GM06990 (cell line): Measurements from ENCODE around the gene DBF4B.
"Not testable (repeated sequence)": the region's sequence is repeated elsewhere in the genome, so short reads cannot be mapped to it uniquely, and the experiment has no call there.

Source experiments
- DNase-seq: peaks from one replicate; pipeline ENCODE4 v3.0.0-alpha.2; 2011; ENCODE audit not compliant: insufficient read length; ENCODE audit errors: extremely low read depth
- H3K27me3 ChIP-seq: replicated peaks from 2 replicates; pipeline ENCODE4 v1.6.0; 2011; ENCODE audit warnings: low read length; ENCODE audit not compliant: control insufficient read depth, insufficient read depth
- H3K36me3 ChIP-seq: 2 replicates; pipeline ENCODE4 v1.5.1; 2011; ENCODE audit warnings: low read length; ENCODE audit not compliant: control insufficient read depth, insufficient read depth
- H3K4me3 ChIP-seq: replicated peaks from 2 replicates; pipeline ENCODE4 v1.5.1; 2011; ENCODE audit warnings: low read depth, mild to moderate bottlenecking, control low read depth, low read length
- CTCF ChIP-seq: IDR thresholded peaks from 2 replicates; pipeline ENCODE4 v1.5.1; 2011; ENCODE audit warnings: low read length, control low read depth, mild to moderate bottlenecking, inconsistent platforms; ENCODE audit not compliant: insufficient read depth, poor library complexity, severe bottlenecking

The DBF4B gene

DNA sequence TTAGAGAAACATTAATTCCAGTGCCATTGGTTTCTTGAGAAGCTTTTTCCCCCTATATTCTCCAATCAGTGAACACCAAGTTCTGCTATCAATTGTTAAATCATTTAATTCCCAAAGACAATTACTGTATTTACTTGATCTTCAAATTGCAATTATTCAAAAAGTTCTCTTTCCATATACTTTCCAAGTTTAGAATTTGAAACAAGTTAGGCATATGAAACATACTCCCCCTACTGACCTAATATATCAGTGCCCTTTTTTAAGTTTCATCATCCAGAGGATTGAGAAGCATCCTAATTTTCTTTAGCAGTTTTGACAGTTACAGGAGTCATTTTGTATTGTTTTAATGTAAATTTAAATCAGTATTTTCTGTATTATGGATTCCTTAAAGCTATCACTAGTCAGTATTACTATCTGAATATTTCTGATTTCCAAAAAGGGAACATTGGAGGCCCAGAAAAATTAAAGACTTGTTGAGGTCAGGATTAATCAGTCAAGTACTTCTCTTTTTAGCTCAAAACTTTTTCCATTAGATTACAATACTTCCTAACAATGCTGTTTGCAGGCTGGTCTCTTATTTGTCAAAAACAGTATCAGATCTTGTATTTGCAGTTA is 35.9 kb upstream of the DBF4B start:
- H3K27me3 ChIP-seq = no peaks in the 10 kb centered on the region
- TF ChIP-seq CTCF = peak; percentile 48
- DNase-seq = no peak
- H3K4me3 ChIP-seq = no peak overlapping the region
- no peaks in the 10 kb centered on the region for H3K36me3 ChIP-seq

GRCh38 chr17:44673893-44674292 is 34.6 kb upstream of the DBF4B start:
- DNase-seq = no peak
- Histone ChIP-seq H3K4me3 (no peak overlapping the region), H3K36me3 (peaks cover 2% of the 10 kb centered on the region), H3K27me3 (no peaks in the 10 kb centered on the region)
- TF ChIP-seq CTCF = no peak

DNA sequence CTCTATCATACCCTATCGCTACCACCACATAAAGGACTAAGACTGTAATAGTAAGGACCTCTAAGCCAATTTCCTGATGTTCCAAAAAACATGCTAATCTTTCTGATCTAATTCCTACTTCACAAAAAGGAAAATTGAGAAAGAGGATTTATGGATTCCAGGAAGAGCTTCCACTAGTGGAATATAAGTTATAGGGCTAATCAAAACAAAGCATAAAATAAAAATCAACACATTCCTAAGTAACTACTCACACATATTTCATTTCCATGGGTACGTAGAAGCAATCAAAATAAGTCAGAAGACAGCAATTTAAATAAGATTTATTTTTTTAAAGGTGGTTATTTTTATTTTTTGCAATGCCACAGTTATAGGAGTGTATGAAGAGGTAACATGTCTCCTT is 31.3 kb upstream of the DBF4B start:
- no peaks in the 10 kb centered on the region for H3K27me3 ChIP-seq
- peaks cover 7% of the 10 kb centered on the region for H3K36me3 ChIP-seq
- no peak for TF ChIP-seq CTCF
- no peak for DNase-seq
- no peak overlapping the region for H3K4me3 ChIP-seq

DNA sequence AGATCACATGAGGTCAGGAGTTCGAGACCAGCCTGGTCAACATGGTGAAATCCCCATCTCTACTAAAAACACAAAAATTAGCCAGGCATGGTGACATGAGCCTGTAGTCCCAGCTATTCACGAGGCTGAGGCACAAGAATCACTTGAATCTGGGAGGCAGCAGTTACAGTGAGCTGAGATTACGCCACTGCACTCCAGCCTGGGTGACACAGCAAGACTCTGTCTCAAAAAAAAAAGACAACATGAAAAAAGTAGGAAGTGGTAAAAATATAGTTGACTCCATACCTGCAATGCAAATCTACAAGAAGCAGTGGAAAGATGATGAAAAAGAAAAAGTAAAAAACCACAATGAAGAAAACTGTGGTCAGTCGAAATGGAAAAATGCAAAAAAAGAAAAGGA is 25.2 kb upstream of the DBF4B start:
- DNase-seq, H3K36me3 ChIP-seq, H3K27me3 ChIP-seq, H3K4me3 ChIP-seq: not testable (repeated sequence)

- no peak for DNase-seq
- H3K36me3 ChIP-seq = no peaks in the 10 kb centered on the region; the same call in 1 of the 2 replicates
- H3K27me3 ChIP-seq = no peaks in the 10 kb centered on the region
- TF ChIP-seq CTCF = no peak
- no peak overlapping the region for H3K4me3 ChIP-seq
Observed at GRCh38 chr17:44687756-44688155, 20.7 kb upstream of the DBF4B start.

DNA sequence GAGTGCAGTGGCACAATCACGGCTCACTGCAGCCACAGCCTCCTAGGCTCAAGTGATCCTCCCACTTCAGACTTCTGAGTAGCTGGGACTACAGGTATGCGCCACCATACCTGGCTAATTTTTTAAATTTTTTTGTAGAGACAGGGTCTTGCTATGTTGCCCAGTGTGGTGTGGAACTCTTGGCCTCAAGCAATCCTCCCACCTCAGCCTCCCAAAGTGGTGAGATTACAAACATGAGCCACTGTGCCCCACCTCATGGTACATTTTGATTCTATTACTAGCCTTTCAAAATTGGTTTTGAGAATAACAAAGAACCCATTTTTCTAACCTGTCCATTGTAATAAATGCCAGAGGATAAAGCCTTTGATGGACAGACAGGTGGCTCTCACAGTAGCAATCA is 20.3 kb upstream of the DBF4B start:
- Histone ChIP-seq H3K27me3 (no peaks in the 10 kb centered on the region), H3K36me3 (no peaks in the 10 kb centered on the region; the same call in 1 of the 2 replicates), H3K4me3 (peak overlapping the region; percentile 86; the same call in 1 of the 2 replicates)
- TF ChIP-seq CTCF = no peak
- DNase-seq = no peak
